Measurements from ENCODE around the gene LRRTM3. TPM values are rescaled to one million over a fixed set of nuclear protein-coding genes. Genes with fewer than 3 reads are reported as not detected.

The LRRTM3 gene
- total and polyA plus RNA-seq, 4 donors = 0.02 to 0.68 (median 0.06) TPM; not detected in 1

GRCh38 chr10:67115972-67116371, 190.1 kb downstream of the LRRTM3 start:
- Histone ChIP-seq H3K36me3 (ENCODE audit: control insufficient read depth in 4 of 4, insufficient read depth in 4 of 4, low read length in 4 of 4) (no peaks in the 10 kb centered on the region), H3K27ac (ENCODE audit: low read depth in 1 of 2, low read length in 1 of 2) (no peak overlapping the region), H3K9ac (ENCODE audit: insufficient read depth in 1 of 2, low read length in 2 of 2) (no peak overlapping the region), H3K27me3 (ENCODE audit: control insufficient read depth in 3 of 3, insufficient read depth in 3 of 3, low read length in 2 of 3) (no peaks in the 10 kb centered on the region), H3K9me3 (ENCODE audit: control insufficient read depth in 4 of 4, insufficient read depth in 3 of 4, low read length in 3 of 4) (no peaks in the 10 kb centered on the region), H3K4me1 (ENCODE audit: control insufficient read depth in 5 of 5, insufficient read depth in 5 of 5, low read length in 5 of 5) (peaks cover 0 to 4% (median 0%) of the 10 kb centered on the region in 5 donors), H3K4me3 (no peak overlapping the region)
- no peak for TF ChIP-seq CTCF (IDR thresholded peaks at IDR 0.05; ENCODE audit: control extremely low read depth, extremely low read depth)
- 53 to 63% methylated on average over 1 of the region's 1 CpG for WGBS, 2 donors
- DNase-seq (no peak), ATAC-seq (ENCODE audit: insufficient read depth, low FRiP score) (no peak)

GRCh38 chr10:67119651-67120050, 193.8 kb downstream of the LRRTM3 start:
- H3K9ac ChIP-seq (ENCODE audit: insufficient read depth in 1 of 2, low read length in 2 of 2) = no peak overlapping the region
- no peak overlapping the region for H3K27ac ChIP-seq (ENCODE audit: low read depth in 1 of 2, low read length in 1 of 2)
- no peak for TF ChIP-seq CTCF (IDR thresholded peaks at IDR 0.05; ENCODE audit: control extremely low read depth, extremely low read depth)
- H3K4me3 ChIP-seq = no peak overlapping the region
- no peaks in the 10 kb centered on the region for H3K9me3 ChIP-seq (ENCODE audit: control insufficient read depth in 4 of 4, insufficient read depth in 3 of 4, low read length in 3 of 4)
- DNase-seq (no peak), ATAC-seq (ENCODE audit: insufficient read depth, low FRiP score) (no peak)
- peaks cover 0 to 4% (median 0%) of the 10 kb centered on the region in 5 donors for H3K4me1 ChIP-seq (ENCODE audit: control insufficient read depth in 5 of 5, insufficient read depth in 5 of 5, low read length in 5 of 5)
- no peaks in the 10 kb centered on the region for H3K36me3 ChIP-seq (ENCODE audit: control insufficient read depth in 4 of 4, insufficient read depth in 4 of 4, low read length in 4 of 4)
- WGBS, 2 donors = 39 to 52% methylated on average over 1 of the region's 1 CpG
- no peaks in the 10 kb centered on the region for H3K27me3 ChIP-seq (ENCODE audit: control insufficient read depth in 3 of 3, insufficient read depth in 3 of 3, low read length in 2 of 3)

GRCh38 chr10:67127441-67127840, 201.6 kb downstream of the LRRTM3 start:
- no peaks in the 10 kb centered on the region for H3K9me3 ChIP-seq (ENCODE audit: control insufficient read depth in 4 of 4, insufficient read depth in 3 of 4, low read length in 3 of 4)
- 79 to 84% methylated on average over 2 of the region's 2 CpGs for WGBS, 2 donors
- no peak overlapping the region for H3K4me3 ChIP-seq
- no peak for ATAC-seq (ENCODE audit: insufficient read depth, low FRiP score)
- no peaks in the 10 kb centered on the region for H3K4me1 ChIP-seq (ENCODE audit: control insufficient read depth in 5 of 5, insufficient read depth in 5 of 5, low read length in 5 of 5)
- H3K27ac ChIP-seq (ENCODE audit: low read depth in 1 of 2, low read length in 1 of 2) = no peak overlapping the region
- no peaks in the 10 kb centered on the region for H3K27me3 ChIP-seq (ENCODE audit: control insufficient read depth in 3 of 3, insufficient read depth in 3 of 3, low read length in 2 of 3)
- H3K9ac ChIP-seq (ENCODE audit: insufficient read depth in 1 of 2, low read length in 2 of 2) = no peak overlapping the region
- no peaks in the 10 kb centered on the region for H3K36me3 ChIP-seq (ENCODE audit: control insufficient read depth in 4 of 4, insufficient read depth in 4 of 4, low read length in 4 of 4)
- TF ChIP-seq CTCF (IDR thresholded peaks at IDR 0.05; ENCODE audit: control extremely low read depth, extremely low read depth) = no peak
- DNase-seq = no peak

- H3K4me1 ChIP-seq (ENCODE audit: control insufficient read depth in 5 of 5, insufficient read depth in 5 of 5, low read length in 5 of 5) = peaks cover 0 to 3% (median 0%) of the 10 kb centered on the region in 5 donors
- no peak overlapping the region for H3K27ac ChIP-seq (ENCODE audit: low read depth in 1 of 2, low read length in 1 of 2)
- no peak for ATAC-seq (ENCODE audit: insufficient read depth, low FRiP score)
- no peaks in the 10 kb centered on the region for H3K27me3 ChIP-seq (ENCODE audit: control insufficient read depth in 3 of 3, insufficient read depth in 3 of 3, low read length in 2 of 3)
- 37 to 53% methylated on average over 2 of the region's 2 CpGs for WGBS, 2 donors
- no peaks in the 10 kb centered on the region for H3K9me3 ChIP-seq (ENCODE audit: control insufficient read depth in 4 of 4, insufficient read depth in 3 of 4, low read length in 3 of 4)
- no peaks in the 10 kb centered on the region for H3K36me3 ChIP-seq (ENCODE audit: control insufficient read depth in 4 of 4, insufficient read depth in 4 of 4, low read length in 4 of 4)
- TF ChIP-seq CTCF (IDR thresholded peaks at IDR 0.05; ENCODE audit: control extremely low read depth, extremely low read depth) = no peak
- H3K9ac ChIP-seq (ENCODE audit: insufficient read depth in 1 of 2, low read length in 2 of 2) = no peak overlapping the region
- H3K4me3 ChIP-seq = no peak overlapping the region
- DNase-seq = peak in 1 of 3 donors; percentile 2
Observed at GRCh38 chr10:67140641-67141040, 214.8 kb downstream of the LRRTM3 start.
